Large intestine (tissue), 3 donors: Measurements from ENCODE around the gene DLEU7. TPM values are rescaled to one million over a fixed set of nuclear protein-coding genes. Genes with fewer than 3 reads are reported as not detected.

ENCODE experiments used
- DNase-seq, 2 donors: peaks; one replicate each; pipeline versions ENCODE4 v3.0.0 to v3.0.0-alpha.2; 2013
- H3K27ac ChIP-seq: one replicate; pipeline ENCODE4 v1.5.1; 2013; ENCODE audit warnings: low read length
- H3K27me3 ChIP-seq: 2 replicates; pipeline ENCODE4 v1.6.1; 2013; ENCODE audit warnings: low read length; ENCODE audit not compliant: control insufficient read depth, insufficient read depth
- H3K36me3 ChIP-seq: 2 replicates; pipeline ENCODE4 v1.6.1; 2013; ENCODE audit warnings: low read length; ENCODE audit not compliant: control insufficient read depth, insufficient read depth
- H3K4me1 ChIP-seq: one replicate; pipeline ENCODE4 v1.6.1; 2013; ENCODE audit warnings: low read length; ENCODE audit not compliant: control insufficient read depth, insufficient read depth
- H3K4me3 ChIP-seq: one replicate; pipeline ENCODE4 v1.5.1; 2013; ENCODE audit warnings: low read length
- H3K9me3 ChIP-seq: one replicate; pipeline ENCODE4 v1.6.1; 2013; ENCODE audit warnings: mild to moderate bottlenecking, low read depth, low read length, moderate library complexity; ENCODE audit not compliant: control insufficient read depth
- WGBS: methylation state at CpG from one replicate; pipeline ENCODE4 v1.1.5; 2013; ENCODE audit warnings: low lambda C conversion rate; ENCODE audit not compliant: insufficient coverage; 5-methylcytosine and 5-hydroxymethylcytosine counted together
- polyA plus RNA-seq: library from polyadenylated mRNA; unstranded; fragments of 120-200 nt; gene quantifications from one replicate; pipeline ENCODE4 v1.2.1, GENCODE V29; 2013

The DLEU7 gene
- polyA plus RNA-seq, 1 donor: 0.69 TPM

GRCh38 chr13:50826035-50826434, 17.5 kb downstream of the DLEU7 start:
- Histone ChIP-seq H3K36me3 (no peaks in the 10 kb centered on the region), H3K9me3 (no peaks in the 10 kb centered on the region), H3K27ac (no peak overlapping the region), H3K4me3 (no peak overlapping the region), H3K27me3 (no peaks in the 10 kb centered on the region), H3K4me1 (no peaks in the 10 kb centered on the region)
- WGBS: 86% methylated on average over 1 of the region's 3 CpGs
- no peak for DNase-seq

GRCh38 chr13:50812242-50812641, 31.2 kb downstream of the DLEU7 start:
- WGBS: no CpG with 5 or more reads among the region's 4 CpGs
- Histone ChIP-seq H3K4me3 (no peak overlapping the region), H3K27me3 (peaks cover 2% of the 10 kb centered on the region), H3K36me3 (no peaks in the 10 kb centered on the region), H3K9me3 (no peaks in the 10 kb centered on the region), H3K4me1 (no peaks in the 10 kb centered on the region), H3K27ac (no peak overlapping the region)
- no peak for DNase-seq

GRCh38 chr13:50810998-50811397, 32.5 kb downstream of the DLEU7 start:
- H3K27ac ChIP-seq: no peak overlapping the region
- peaks cover 2% of the 10 kb centered on the region for H3K27me3 ChIP-seq
- no peak overlapping the region for H3K4me3 ChIP-seq
- no peaks in the 10 kb centered on the region for H3K9me3 ChIP-seq
- no peaks in the 10 kb centered on the region for H3K36me3 ChIP-seq
- H3K4me1 ChIP-seq: no peaks in the 10 kb centered on the region
- no peak for DNase-seq
- WGBS: 100% methylated on average over 1 of the region's 2 CpGs

GRCh38 chr13:50810468-50810867, 33.0 kb downstream of the DLEU7 start:
- no peak overlapping the region for H3K4me3 ChIP-seq
- H3K27me3 ChIP-seq: peaks cover 2% of the 10 kb centered on the region
- no peaks in the 10 kb centered on the region for H3K4me1 ChIP-seq
- no peak overlapping the region for H3K27ac ChIP-seq
- WGBS: 100% methylated on average over 1 of the region's 4 CpGs
- H3K9me3 ChIP-seq: no peaks in the 10 kb centered on the region
- no peak for DNase-seq
- no peaks in the 10 kb centered on the region for H3K36me3 ChIP-seq

GRCh38 chr13:50809133-50810090, 34.1 kb downstream of the DLEU7 start:
- Histone ChIP-seq H3K4me3 (no peak overlapping the region), H3K27me3 (peaks cover 2% of the 10 kb centered on the region), H3K9me3 (no peaks in the 10 kb centered on the region), H3K4me1 (no peaks in the 10 kb centered on the region), H3K27ac (no peak overlapping the region), H3K36me3 (no peaks in the 10 kb centered on the region)
- 100% methylated on average over 2 of the region's 8 CpGs for WGBS
- no peak for DNase-seq

GRCh38 chr13:50805805-50806204, 37.7 kb downstream of the DLEU7 start:
- no peak for DNase-seq
- H3K9me3 ChIP-seq: no peaks in the 10 kb centered on the region
- H3K36me3 ChIP-seq: no peaks in the 10 kb centered on the region
- no peak overlapping the region for H3K27ac ChIP-seq
- peaks cover 2% of the 10 kb centered on the region for H3K27me3 ChIP-seq
- H3K4me3 ChIP-seq: no peak overlapping the region
- no peaks in the 10 kb centered on the region for H3K4me1 ChIP-seq

GRCh38 chr13:50801087-50801931, 42.2 kb downstream of the DLEU7 start:
- Histone ChIP-seq H3K36me3 (no peaks in the 10 kb centered on the region), H3K9me3 (no peaks in the 10 kb centered on the region), H3K27ac (no peak overlapping the region), H3K4me3 (no peak overlapping the region), H3K27me3 (no peaks in the 10 kb centered on the region), H3K4me1 (no peaks in the 10 kb centered on the region)
- 64% methylated on average over 2 of the region's 13 CpGs for WGBS
- DNase-seq: peak; percentile 51 to 54

- H3K27me3 ChIP-seq: no peaks in the 10 kb centered on the region
- no peak overlapping the region for H3K27ac ChIP-seq
- 86% methylated on average over 3 of the region's 6 CpGs for WGBS
- no peaks in the 10 kb centered on the region for H3K4me1 ChIP-seq
- DNase-seq: no peak
- H3K4me3 ChIP-seq: no peak overlapping the region
- H3K9me3 ChIP-seq: no peaks in the 10 kb centered on the region
- H3K36me3 ChIP-seq: no peaks in the 10 kb centered on the region
These were observed 43.3 kb downstream of the DLEU7 start for GRCh38 chr13:50800091-50800739.

- Histone ChIP-seq H3K27ac (no peak overlapping the region), H3K9me3 (no peaks in the 10 kb centered on the region), H3K4me3 (no peak overlapping the region), H3K4me1 (no peaks in the 10 kb centered on the region), H3K27me3 (no peaks in the 10 kb centered on the region), H3K36me3 (no peaks in the 10 kb centered on the region)
- WGBS: 100% methylated on average over 1 of the region's 2 CpGs
- no peak for DNase-seq
These were observed 44.6 kb downstream of the DLEU7 start for GRCh38 chr13:50798923-50799322.

- H3K9me3 ChIP-seq: no peaks in the 10 kb centered on the region
- WGBS: 93% methylated on average over 3 of the region's 8 CpGs
These were observed 46.4 kb downstream of the DLEU7 start for GRCh38 chr13:50797091-50797490.

More at GRCh38 chr13:50797091-50797490, 46.4 kb downstream of the DLEU7 start:
- DNase-seq: no peak
- Histone ChIP-seq H3K27ac (no peak overlapping the region), H3K36me3 (no peaks in the 10 kb centered on the region), H3K27me3 (no peaks in the 10 kb centered on the region), H3K4me3 (no peak overlapping the region), H3K4me1 (no peaks in the 10 kb centered on the region)
